Skin epidermis (tissue), 12 donors: Measurements from ENCODE around the gene MFN1.

ENCODE experiments used
- H3K27ac ChIP-seq, 21 experiments: fragments of 200-600 bp; sonication (generic) in 11 of 21; one replicate each; pipeline ENCODE4 v1.5.0; 2020; ENCODE audit warnings: mild to moderate bottlenecking in 3 of 21, inconsistent platforms in 2 of 21, moderate library complexity in 2 of 21
- H3K4me3 ChIP-seq, 7 experiments: fragments of 200-600 bp; sonication (generic) in 2 of 7; one replicate each; pipeline ENCODE4 v1.5.0; 2020; ENCODE audit warnings: inconsistent platforms in 2 of 7, mild to moderate bottlenecking in 2 of 7, moderate library complexity in 1 of 7

The MFN1 gene

DNA sequence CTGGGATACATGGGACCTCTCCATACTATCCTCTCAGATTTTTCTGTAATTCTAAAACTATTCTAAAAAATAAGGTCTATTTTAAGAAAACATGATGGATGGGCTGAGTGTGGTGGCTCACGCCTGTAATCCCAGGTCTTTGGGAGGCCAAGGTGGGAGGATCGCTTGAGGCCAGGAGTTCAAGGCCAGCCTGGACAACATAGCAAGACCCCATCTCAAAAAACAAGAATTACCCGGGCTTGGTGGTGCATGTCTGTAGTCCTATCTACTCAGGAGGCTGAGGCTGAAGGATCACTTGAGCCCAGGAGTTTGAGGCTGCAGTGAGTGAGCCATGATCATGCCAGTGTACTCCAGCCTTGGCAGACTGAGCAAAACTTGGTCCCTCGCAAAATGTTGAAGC is 15.3 kb upstream of the MFN1 start:
- no peak overlapping the region for H3K27ac ChIP-seq

DNA sequence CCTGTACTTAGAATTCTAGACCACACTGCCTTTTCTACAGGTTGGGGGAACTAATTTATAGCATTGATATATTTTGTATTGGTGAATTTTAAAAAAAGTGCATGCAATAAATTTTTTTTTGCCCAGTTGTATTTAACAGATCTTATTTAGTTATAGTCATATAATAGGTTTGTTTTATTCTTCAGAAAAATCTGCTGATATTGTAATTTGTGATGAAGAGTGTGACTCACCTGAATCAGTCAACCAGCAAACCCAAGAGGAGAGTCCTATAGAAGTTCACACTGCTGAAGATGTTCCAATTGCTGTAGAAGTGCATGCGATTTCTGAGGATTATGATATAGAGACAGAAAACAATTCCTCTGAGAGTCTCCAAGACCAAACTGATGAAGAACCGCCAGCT is 14.4 kb upstream of the MFN1 start:
- Histone ChIP-seq H3K27ac (no peak overlapping the region), H3K4me3 (no peak overlapping the region)

More for the DNA sequence above, 15.3 kb upstream of the MFN1 start:
- H3K4me3 ChIP-seq = no peak overlapping the region

DNA sequence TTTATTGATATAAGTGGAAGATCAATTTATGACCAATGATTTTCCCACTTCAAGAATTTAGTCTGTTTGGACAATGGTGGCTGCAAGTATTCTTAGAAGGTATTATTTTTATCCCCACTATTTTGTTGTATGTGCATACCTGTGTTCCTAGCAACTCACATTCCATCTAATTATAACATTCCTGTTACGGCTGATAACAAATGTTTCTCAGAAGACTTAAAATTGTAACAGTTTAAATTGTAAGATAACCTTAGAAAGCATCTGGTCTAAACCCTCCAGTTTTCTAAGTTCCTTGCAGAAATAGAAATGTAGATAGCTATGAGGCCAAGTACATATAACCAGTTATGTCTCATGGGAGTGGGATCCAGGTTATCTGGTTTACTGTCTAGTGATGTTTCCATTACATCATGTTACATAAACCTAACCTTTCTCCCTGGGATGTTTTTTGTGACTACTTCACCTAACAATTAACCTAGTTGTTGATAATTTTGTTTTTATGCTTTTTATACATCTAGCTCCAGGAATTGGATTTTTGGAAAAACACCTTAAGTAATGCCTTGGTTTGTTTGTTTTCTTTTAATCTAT is 11.1 kb upstream of the MFN1 start:
- no peak overlapping the region for H3K27ac ChIP-seq
- H3K4me3 ChIP-seq = no peak overlapping the region

DNA sequence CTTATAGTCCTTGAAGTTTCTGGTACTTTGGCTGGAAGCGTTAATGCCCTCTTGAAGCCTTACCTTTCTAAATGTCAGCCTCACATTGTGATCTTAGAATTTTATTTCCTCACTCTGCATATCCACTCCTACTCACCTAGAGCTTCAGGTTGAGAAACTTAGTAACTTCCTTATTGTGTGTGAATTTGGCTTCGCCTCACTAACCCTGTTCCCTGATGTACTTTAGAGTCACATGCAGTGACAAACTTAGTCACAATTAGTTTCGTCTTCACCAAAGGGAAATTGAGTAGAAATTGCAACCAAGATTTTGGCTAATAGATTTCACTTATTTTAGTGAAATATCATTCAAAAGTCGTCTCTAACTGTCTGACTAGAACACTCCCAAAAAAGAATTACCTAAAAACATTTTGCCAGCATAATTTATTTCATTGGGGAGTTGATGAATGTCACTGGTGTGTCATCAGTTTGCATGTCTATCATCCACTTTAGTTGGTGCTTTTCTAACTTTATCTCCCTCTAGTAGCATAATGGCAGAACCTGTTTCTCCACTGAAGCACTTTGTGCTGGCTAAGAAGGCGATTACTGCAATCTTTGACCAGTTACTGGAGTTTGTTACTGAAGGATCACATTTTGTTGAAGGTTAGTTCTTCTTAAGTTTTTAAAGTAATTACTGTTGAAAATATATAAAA is 960 bp downstream of the MFN1 start:
- H3K27ac ChIP-seq = peak overlapping the region in 18 of 21 experiments; percentile 72 to 93 (median 86)
- peak overlapping the region; percentile 61 to 88 (median 82) for H3K4me3 ChIP-seq

DNA sequence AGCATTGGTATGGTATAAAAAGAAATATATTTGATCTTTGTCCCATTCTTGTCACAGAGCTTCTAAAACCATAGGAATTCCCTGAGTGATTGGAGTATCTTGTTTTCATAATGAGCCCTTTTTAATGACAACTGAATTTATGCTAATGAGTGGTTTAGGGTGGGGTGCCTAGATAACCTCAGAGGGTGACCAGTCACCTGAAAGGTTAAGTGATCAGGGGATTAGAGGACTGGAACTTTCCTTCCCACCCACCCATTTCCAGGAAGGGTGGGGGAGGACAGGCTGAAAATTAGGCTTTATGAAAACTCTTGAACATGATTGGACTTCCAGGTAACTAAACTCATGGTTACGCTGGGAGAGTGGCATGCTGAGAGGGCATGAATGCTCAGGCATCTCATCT is 8.5 kb downstream of the MFN1 start:
- H3K27ac ChIP-seq = no peak overlapping the region

GRCh38 chr3:179363332-179363731 is 15.8 kb downstream of the MFN1 start:
- no peak overlapping the region for H3K27ac ChIP-seq

More for the DNA sequence above, 8.5 kb downstream of the MFN1 start:
- no peak overlapping the region for H3K4me3 ChIP-seq

DNA sequence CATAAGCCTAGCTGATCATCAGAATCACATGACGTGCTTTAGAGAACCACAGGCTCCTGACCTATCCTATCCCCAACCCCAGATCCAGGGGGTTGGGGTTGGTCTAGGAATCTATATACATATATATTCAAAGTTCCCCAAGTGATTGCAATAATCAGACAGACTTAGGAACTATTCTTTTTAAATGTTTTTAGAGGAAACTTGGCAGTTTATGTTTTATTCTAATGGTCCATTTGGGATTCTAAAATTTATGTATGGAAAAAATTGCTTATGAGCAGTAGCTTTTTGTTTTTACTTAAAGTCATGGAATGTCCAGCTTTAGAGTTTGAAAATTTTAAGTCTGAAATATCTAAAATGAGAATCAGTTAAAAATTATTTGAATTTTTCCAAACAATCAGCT is 22.1 kb downstream of the MFN1 start:
- no peak overlapping the region for H3K4me3 ChIP-seq
- H3K27ac ChIP-seq = no peak overlapping the region

More at GRCh38 chr3:179363332-179363731, 15.8 kb downstream of the MFN1 start:
- no peak overlapping the region for H3K4me3 ChIP-seq

DNA sequence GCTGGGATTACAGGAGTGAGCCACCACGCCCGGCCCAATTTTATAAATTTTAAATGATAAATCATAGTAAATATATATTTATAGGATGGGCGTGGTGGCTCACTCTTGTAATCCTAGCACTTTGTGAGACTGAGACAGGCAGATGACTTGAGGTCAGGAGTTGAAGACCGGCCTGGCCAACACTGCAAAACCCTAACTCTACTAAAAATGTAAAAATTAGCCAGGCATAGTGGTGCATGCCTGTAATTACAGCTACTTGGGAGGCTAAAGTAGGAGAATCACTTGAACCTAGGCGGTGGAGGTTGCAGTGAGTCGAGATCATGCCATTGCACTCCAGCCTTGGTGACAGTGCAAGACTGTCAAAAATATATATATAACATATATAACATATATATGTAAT is 26.4 kb downstream of the MFN1 start:
- H3K4me3 ChIP-seq = no peak overlapping the region
- no peak overlapping the region for H3K27ac ChIP-seq

- no peak overlapping the region for H3K4me3 ChIP-seq
- H3K27ac ChIP-seq = no peak overlapping the region
Observed at GRCh38 chr3:179375091-179375999, 27.8 kb downstream of the MFN1 start.

GRCh38 chr3:179376474-179376873 is 29.0 kb downstream of the MFN1 start:
- Histone ChIP-seq H3K4me3 (no peak overlapping the region), H3K27ac (no peak overlapping the region)

- Histone ChIP-seq H3K27ac (no peak overlapping the region), H3K4me3 (no peak overlapping the region)
Observed at GRCh38 chr3:179391906-179392305, 44.4 kb downstream of the MFN1 start.

DNA sequence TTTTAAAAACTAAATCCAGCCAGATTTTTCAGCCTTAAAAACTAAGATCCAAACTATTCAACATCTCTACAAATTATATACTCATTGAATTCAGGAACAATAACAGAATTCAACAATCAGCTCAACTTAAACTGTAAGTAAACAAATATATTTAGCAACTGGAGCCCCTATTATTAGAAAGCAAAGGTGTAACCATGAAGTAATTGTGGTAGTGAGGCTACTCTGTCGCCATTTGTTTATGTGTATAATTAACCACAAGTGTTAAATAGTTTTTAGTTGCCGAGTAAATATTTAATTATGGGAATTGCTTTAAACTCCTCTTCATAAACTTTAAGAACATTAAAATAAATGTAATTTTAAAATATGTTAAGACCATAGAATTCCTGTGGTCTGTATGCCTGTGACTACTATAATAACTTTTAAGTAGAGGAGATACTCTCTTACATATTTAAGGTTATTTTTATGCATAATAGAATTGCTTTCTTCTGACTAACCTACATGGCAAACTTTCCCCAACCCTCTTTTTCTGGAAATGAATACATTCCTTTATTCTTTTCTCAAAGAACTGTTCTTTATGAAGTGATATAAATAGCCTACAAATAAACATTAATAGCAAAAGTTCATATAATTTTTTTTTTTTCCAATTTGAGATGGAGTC is 51.2 kb downstream of the MFN1 start:
- no peak overlapping the region for H3K4me3 ChIP-seq
- H3K27ac ChIP-seq = no peak overlapping the region

GRCh38 chr3:179401561-179401960 is 54.1 kb downstream of the MFN1 start:
- no peak overlapping the region for H3K27ac ChIP-seq
- H3K4me3 ChIP-seq = no peak overlapping the region

GRCh38 chr3:179402963-179403362 is 55.5 kb downstream of the MFN1 start:
- H3K27ac ChIP-seq = no peak overlapping the region

GRCh38 chr3:179404307-179404706 is 56.8 kb downstream of the MFN1 start:
- no peak overlapping the region for H3K27ac ChIP-seq
- H3K4me3 ChIP-seq = no peak overlapping the region

More at GRCh38 chr3:179402963-179403362, 55.5 kb downstream of the MFN1 start:
- no peak overlapping the region for H3K4me3 ChIP-seq

GRCh38 chr3:179410331-179410730 is 62.8 kb downstream of the MFN1 start:
- H3K27ac ChIP-seq = no peak overlapping the region
- no peak overlapping the region for H3K4me3 ChIP-seq

DNA sequence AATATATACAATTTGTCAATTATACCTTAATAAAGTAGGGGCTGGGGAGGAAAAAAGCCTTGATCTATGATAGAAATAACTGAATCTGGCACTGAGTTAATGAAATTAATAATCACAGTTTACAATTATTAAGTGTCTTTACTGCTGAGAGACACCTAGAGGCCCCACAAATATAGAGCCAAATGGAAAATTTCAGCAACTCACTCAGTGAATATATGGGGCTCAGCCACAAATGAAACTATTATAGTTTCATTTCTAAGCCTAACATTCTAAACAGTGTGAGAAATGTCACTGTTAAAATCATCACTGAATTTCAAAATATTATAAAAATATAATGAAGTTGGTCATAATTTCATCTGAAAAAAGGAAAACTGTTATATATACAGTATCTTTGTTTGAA is 63.5 kb downstream of the MFN1 start:
- no peak overlapping the region for H3K27ac ChIP-seq
- H3K4me3 ChIP-seq = no peak overlapping the region

DNA sequence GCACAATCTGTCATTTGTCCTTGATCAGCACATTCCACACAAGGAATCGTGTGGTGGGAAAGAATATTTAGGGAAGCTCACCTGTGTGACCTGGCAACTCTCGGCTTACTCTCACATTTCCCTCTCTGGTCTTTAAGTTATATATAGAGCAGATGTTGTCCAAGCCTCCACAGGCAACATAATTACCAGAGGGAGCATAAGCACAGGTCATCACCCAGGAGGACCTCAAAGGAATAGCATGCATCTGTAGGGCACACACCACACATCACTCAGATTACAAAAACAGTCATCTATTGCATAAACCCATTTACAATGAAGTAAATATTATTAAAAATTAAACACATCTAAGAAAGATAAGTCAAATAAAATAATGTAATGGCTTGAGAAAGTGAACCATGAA is 67.3 kb downstream of the MFN1 start:
- no peak overlapping the region for H3K4me3 ChIP-seq
- no peak overlapping the region for H3K27ac ChIP-seq

DNA sequence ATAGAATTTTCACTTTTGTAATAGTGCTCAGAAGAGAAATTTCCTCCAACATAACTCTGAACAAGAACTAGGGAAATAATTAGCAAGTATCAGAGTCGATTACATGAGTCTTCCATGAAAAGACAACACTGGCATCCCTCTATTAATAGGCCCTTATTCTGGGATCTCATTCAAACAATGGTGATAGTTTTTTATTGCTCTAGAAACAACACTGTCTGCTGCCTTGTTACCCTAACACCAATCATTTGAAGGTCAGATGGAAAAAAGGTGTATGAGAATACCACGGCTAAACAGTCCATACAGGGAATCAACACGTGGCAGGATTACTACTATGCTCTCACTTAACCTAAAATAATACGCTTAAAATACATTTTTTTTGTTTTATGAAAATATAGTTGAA is 67.9 kb downstream of the MFN1 start:
- no peak overlapping the region for H3K27ac ChIP-seq

DNA sequence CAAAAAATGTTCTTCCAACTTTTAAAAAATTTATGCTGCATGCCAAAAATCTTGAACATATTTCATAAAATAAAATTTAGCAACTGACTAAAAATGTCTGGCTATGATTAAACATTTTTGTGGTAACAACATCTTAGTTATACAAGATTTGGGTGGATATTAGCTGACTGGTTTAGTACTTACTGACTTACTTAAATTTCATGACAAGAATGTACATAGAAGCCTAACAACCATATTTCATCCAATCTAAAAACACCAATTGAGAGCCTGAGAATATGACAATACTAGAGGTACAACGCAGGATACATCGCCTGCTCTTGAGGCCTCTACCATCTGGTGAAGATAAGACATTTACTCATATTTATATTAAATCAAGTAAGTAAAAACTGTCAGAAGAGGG is 69.2 kb downstream of the MFN1 start:
- Histone ChIP-seq H3K4me3 (no peak overlapping the region), H3K27ac (peak overlapping the region in 1 of 21 experiments; percentile 40)

More for the DNA sequence above, 67.9 kb downstream of the MFN1 start:
- no peak overlapping the region for H3K4me3 ChIP-seq
